A673 (cell line): ENCODE results near the gene SYN1.

Source experiments
- CTCF ChIP-seq: fragments of 300-800, 200-600 bp; sonication (generic); conservative IDR thresholded peaks from 2 replicates; pipeline ENCODE4 v1.5.1; 2017; ENCODE audit warnings: low read depth, mild to moderate bottlenecking, antibody characterized with exemption, low read length, moderate library complexity, mixed read lengths
- EZH2 ChIP-seq: fragments of 200-600 bp; sonication (generic); IDR thresholded peaks from 2 replicates; pipeline ENCODE4 v1.6.1; 2017; ENCODE audit warnings: borderline replicate concordance, low read depth, mild to moderate bottlenecking, mixed read lengths, antibody characterized with exemption, low read length; ENCODE audit not compliant: poor library complexity, severe bottlenecking

DNA sequence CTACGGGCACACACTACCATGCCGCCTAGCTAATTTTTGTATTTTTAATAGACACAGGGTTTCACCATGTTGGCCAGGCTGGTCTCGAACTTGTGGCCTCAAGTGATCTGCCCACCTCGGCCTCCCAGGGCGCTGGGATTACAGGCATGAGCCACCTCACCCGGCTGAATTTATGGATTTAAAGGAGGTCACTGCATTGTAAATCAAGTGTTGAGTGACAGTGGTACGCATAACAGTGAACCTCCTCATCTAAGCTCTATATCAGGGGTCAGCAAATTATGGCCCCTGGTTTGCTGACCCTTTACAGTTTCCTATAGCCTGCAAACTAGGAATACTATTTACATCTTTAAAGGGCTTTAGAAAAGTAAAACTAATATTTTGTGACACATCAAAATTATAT, 41.9 kb upstream of the SYN1 start:
- TF ChIP-seq CTCF (no peak), EZH2 (no peak)
